ENCODE results near the gene BBS9.

The BBS9 gene

GRCh38 chr7:33578881-33579672, 449.7 kb downstream of the BBS9 start:
- no peaks in the 10 kb centered on the region for H3K36me3 ChIP-seq (ENCODE audit: insufficient read depth)
- H3K4me1 ChIP-seq (ENCODE audit: low read depth, poor library complexity, severe bottlenecking): no peaks in the 10 kb centered on the region
- no peaks in the 10 kb centered on the region for H3K79me2 ChIP-seq (ENCODE audit: insufficient read depth, low read depth)
- TF ChIP-seq CTCF (conservative IDR thresholded peaks at IDR 0.05; ENCODE audit: low read depth, low read length): no peak
- no peaks in the 10 kb centered on the region for H3K27me3 ChIP-seq (ENCODE audit: insufficient read depth, low read depth)
- H3K27ac ChIP-seq: no peak overlapping the region
- no peak overlapping the region for H3K4me2 ChIP-seq
- H4K20me1 ChIP-seq (ENCODE audit: insufficient read depth): no peaks in the 10 kb centered on the region
- no peak overlapping the region for H3K4me3 ChIP-seq (IDR thresholded peaks at IDR 0.05; ENCODE audit: insufficient read depth, low read depth, low read length)
- no peak overlapping the region for H3K9ac ChIP-seq
- no peak overlapping the region for H2AFZ ChIP-seq (ENCODE audit: low read depth)

GRCh38 chr7:33579673-33579960, 450.3 kb downstream of the BBS9 start:
- Histone ChIP-seq H4K20me1 (ENCODE audit: insufficient read depth) (no peaks in the 10 kb centered on the region), H3K36me3 (ENCODE audit: insufficient read depth) (no peaks in the 10 kb centered on the region), H3K27me3 (ENCODE audit: insufficient read depth, low read depth) (no peaks in the 10 kb centered on the region), H3K4me2 (no peak overlapping the region), H3K4me3 (IDR thresholded peaks at IDR 0.05; ENCODE audit: insufficient read depth, low read depth, low read length) (no peak overlapping the region), H3K27ac (no peak overlapping the region), H3K9ac (no peak overlapping the region), H3K79me2 (ENCODE audit: insufficient read depth, low read depth) (no peaks in the 10 kb centered on the region), H2AFZ (ENCODE audit: low read depth) (no peak overlapping the region), H3K4me1 (ENCODE audit: low read depth, poor library complexity, severe bottlenecking) (no peaks in the 10 kb centered on the region)
- TF ChIP-seq CTCF (conservative IDR thresholded peaks at IDR 0.05; ENCODE audit: low read depth, low read length): no peak

- peaks cover 4% of the 10 kb centered on the region for H3K4me1 ChIP-seq (ENCODE audit: low read depth, poor library complexity, severe bottlenecking)
- H3K4me3 ChIP-seq (IDR thresholded peaks at IDR 0.05; ENCODE audit: insufficient read depth, low read depth, low read length): no peak overlapping the region
- no peaks in the 10 kb centered on the region for H3K36me3 ChIP-seq (ENCODE audit: insufficient read depth)
- H3K27me3 ChIP-seq (ENCODE audit: insufficient read depth, low read depth): no peaks in the 10 kb centered on the region
- H3K27ac ChIP-seq: no peak overlapping the region
- no peak overlapping the region for H3K9ac ChIP-seq
- no peak overlapping the region for H3K4me2 ChIP-seq
- H2AFZ ChIP-seq (ENCODE audit: low read depth): no peak overlapping the region
- no peak for TF ChIP-seq CTCF (conservative IDR thresholded peaks at IDR 0.05; ENCODE audit: low read depth, low read length)
- H4K20me1 ChIP-seq (ENCODE audit: insufficient read depth): no peaks in the 10 kb centered on the region
- no peaks in the 10 kb centered on the region for H3K79me2 ChIP-seq (ENCODE audit: insufficient read depth, low read depth)
These were observed 451.9 kb downstream of the BBS9 start for GRCh38 chr7:33581236-33581635.

GRCh38 chr7:33582104-33582503, 452.7 kb downstream of the BBS9 start:
- H3K27ac ChIP-seq: no peak overlapping the region
- H3K79me2 ChIP-seq (ENCODE audit: insufficient read depth, low read depth): no peaks in the 10 kb centered on the region
- peaks cover 4% of the 10 kb centered on the region for H3K4me1 ChIP-seq (ENCODE audit: low read depth, poor library complexity, severe bottlenecking)
- no peaks in the 10 kb centered on the region for H3K27me3 ChIP-seq (ENCODE audit: insufficient read depth, low read depth)
- H2AFZ ChIP-seq (ENCODE audit: low read depth): no peak overlapping the region
- TF ChIP-seq CTCF (conservative IDR thresholded peaks at IDR 0.05; ENCODE audit: low read depth, low read length): no peak
- H4K20me1 ChIP-seq (ENCODE audit: insufficient read depth): no peaks in the 10 kb centered on the region
- H3K9ac ChIP-seq: no peak overlapping the region
- no peak overlapping the region for H3K4me2 ChIP-seq
- no peak overlapping the region for H3K4me3 ChIP-seq (IDR thresholded peaks at IDR 0.05; ENCODE audit: insufficient read depth, low read depth, low read length)
- H3K36me3 ChIP-seq (ENCODE audit: insufficient read depth): no peaks in the 10 kb centered on the region

Measured in KMS-11 (cell line).